ENCODE results near the gene CDC42BPB.
"Not testable (repeated sequence)": the region's sequence is repeated elsewhere in the genome, so short reads cannot be mapped to it uniquely, and the experiment has no call there.

Gene CDC42BPB

GRCh38 chr14:103073367-103073875 is 16.1 kb upstream of the CDC42BPB start:
- no peak for DNase-seq

GRCh38 chr14:103072595-103073366 is 15.4 kb upstream of the CDC42BPB start:
- no peak for DNase-seq

- DNase-seq, result no peak
Measured at GRCh38 chr14:103071544-103072251, 14.3 kb upstream of the CDC42BPB start.

- DNase-seq, result no peak
Measured at GRCh38 chr14:103070971-103071542, 13.7 kb upstream of the CDC42BPB start.

GRCh38 chr14:103070263-103070885 is 13.0 kb upstream of the CDC42BPB start:
- no peak for DNase-seq

GRCh38 chr14:103068351-103069073 is 11.2 kb upstream of the CDC42BPB start:
- DNase-seq, result no peak

- no peak for DNase-seq
Measured at GRCh38 chr14:103067231-103067954, 10.0 kb upstream of the CDC42BPB start.

GRCh38 chr14:103066399-103066798 is 9.1 kb upstream of the CDC42BPB start:
- DNase-seq, result no peak

- DNase-seq, result no peak
Measured at GRCh38 chr14:103065861-103066260, 8.5 kb upstream of the CDC42BPB start.

- no peak for DNase-seq
Measured at GRCh38 chr14:103064978-103065377, 7.6 kb upstream of the CDC42BPB start.

GRCh38 chr14:103064436-103064835 is 7.1 kb upstream of the CDC42BPB start:
- DNase-seq, result no peak

GRCh38 chr14:103061482-103061976 is 4.2 kb upstream of the CDC42BPB start:
- DNase-seq, result no peak

GRCh38 chr14:103059556-103059955 is 2.2 kb upstream of the CDC42BPB start:
- DNase-seq, result no peak

GRCh38 chr14:103058164-103059055 is 1.1 kb upstream of the CDC42BPB start:
- DNase-seq, result no peak

GRCh38 chr14:103057028-103057371 is 349 bp downstream of the CDC42BPB start:
- DNase-seq, result no peak

- peak; percentile 59 for DNase-seq
Measured at GRCh38 chr14:103056322-103057027, 874 bp downstream of the CDC42BPB start.

GRCh38 chr14:103055695-103056094 is 1.7 kb downstream of the CDC42BPB start:
- no peak for DNase-seq

- no peak for DNase-seq
Measured at GRCh38 chr14:103052407-103052806, 4.9 kb downstream of the CDC42BPB start.

GRCh38 chr14:103050935-103051334 is 6.4 kb downstream of the CDC42BPB start:
- no peak for DNase-seq

- not testable (repeated sequence) for DNase-seq
Measured at GRCh38 chr14:103047453-103047852, 9.9 kb downstream of the CDC42BPB start.

Measured in NCI-H748 treated with DMSO at 0.1 percent for 48 hours (cell line).